NK-92 treated with Interleukin-12 subunit alpha and Interleukin-12 subunit beta, amount 100 ng/mL, for 24 hours (cell line): ENCODE measurements around the gene SNAI3.
"Not testable (repeated sequence)": the region's sequence is repeated elsewhere in the genome, so short reads cannot be mapped to it uniquely, and the experiment has no call there.

Source experiments
- DNase-seq: peaks from one replicate; lab custom pipeline; 2025; lab: John Stamatoyannopoulos, UW

The SNAI3 gene

DNA sequence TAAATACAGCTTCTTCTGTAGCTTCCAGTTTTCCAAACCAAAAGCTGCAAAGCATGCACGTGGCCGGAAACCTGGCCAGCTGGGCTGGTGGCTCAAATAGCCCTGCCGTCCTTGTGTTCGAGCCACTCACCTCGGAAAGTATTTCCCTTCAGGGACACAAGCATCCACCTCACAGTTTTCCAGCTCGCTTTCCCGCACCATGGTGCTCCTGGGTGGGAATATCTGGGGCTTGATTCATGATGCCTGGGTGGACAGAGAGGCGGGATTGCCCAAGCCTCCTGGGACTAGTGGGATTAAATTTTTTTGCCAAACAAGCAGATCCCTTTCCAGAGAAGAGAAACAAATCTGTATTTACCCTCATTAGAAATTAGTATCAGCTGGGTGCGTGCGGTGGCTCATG, 16.3 kb downstream of the SNAI3 start:
- DNase-seq, result no peak

DNA sequence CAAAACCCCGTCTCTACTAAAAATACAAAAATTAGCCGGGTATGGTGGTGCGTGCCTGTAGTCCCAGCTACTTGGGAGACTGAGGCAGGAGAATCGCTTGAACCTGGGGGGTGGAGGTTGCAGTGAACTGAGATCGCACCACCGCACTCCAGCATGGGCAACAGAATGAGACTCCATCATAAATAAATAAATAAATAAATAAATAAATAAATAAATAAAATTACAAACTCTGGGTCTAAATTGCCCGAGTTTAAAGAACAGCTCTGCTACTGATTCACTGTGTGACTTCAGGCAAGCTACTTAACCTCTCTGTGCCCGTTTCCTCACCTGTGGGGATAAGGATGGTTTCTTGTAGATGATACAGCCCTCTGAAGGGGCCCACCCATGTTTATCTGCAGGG, 16.8 kb downstream of the SNAI3 start:
- DNase-seq, result not testable (repeated sequence)

DNA sequence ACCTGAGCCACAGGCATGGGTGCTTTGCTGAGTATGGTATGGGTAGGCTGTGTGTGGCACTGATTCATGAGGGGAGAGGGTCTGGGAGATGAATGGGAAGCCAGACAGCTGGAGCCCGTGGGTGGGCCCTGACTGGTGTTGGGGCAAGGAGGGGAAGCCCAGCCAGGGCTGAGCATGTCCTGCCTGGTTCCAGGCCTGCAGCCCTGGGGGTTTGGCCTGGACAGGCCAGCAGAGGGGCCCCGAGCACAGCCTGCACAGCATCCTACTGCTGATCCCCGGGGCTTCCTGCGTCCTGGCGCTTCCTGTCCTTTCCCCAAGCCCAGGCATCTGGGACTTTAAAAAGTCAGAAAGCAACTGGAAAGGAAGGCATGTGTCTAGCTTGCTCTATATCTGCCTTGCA, 18.8 kb downstream of the SNAI3 start:
- DNase-seq, result no peak

DNA sequence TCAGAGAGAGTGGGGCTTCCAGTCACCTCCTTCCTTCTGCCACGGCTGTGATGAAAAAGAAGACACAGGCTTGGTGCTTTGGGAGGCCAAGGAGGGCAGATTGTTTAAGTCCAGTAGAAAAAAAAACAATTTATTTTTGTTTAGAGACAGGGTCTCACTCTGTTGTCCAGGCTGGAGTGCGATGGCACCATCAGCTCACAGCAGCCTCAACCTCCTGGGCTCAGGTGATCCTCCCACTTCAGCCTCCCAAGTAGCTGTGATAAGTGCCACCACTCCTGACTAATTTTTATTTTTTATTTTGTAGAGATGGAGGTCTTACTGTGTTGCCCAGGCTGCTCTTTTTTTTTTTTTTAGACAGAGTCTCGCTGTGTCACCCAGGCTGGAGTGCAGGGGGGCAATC, 20.7 kb downstream of the SNAI3 start:
- no peak for DNase-seq

DNA sequence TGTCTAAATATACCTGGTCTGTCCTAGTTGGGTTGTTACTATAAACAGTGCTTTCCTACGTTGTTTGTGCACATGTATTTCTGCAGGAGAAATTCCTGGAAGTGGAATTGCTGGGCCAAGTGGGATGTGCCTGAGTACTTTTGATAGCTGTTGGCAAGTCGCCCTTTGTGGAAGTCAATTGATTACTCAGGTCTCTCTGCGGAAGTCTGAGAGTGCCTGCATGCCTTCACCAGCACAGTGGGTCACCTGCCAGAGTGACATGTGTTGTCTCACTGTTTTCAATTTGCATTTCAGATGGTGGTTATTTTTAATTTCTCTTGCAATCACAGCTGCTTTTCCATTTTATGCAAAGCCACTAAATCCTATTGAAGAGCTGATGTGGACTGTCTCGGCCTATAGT, 21.2 kb downstream of the SNAI3 start:
- DNase-seq, result no peak

DNA sequence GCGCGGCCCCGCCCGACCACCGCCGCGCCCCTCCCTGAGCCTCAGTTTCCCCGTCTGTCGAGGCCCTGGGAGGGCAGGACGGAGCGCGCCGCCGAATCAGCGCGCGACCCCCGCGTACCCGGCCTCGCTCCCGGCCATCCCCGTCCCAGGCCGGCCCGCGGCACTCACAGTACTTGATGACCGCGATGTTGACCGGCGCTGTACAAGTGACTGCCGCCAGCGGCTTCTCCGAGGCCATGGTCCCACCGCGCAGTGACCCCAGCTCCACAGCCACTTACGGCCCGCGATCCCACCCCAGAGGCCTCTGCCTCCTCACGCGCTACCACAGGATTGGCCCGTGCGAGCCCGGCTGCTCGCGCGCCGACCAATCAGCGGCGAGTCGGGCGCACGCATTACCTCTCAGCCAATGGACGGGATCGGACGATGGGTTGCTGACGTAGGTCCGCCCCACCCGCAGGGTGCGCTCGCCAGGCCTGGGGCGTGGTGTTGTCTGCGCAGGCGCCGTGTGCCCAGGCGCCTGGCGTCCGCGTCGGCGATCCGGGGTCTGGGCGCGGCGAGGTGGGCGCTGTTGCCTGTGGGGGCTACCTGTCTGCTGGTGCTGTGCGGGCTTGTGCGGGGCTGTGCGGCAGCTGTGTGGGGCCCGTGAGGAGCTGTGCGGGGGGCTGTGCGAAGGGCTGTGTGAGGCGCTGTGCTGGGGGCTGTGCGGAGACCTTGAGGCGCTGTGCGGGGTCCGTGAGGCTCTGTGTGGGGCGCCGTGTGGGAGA, 23.3 kb downstream of the SNAI3 start, which contains the start of gene MVD:
MVD (minus strand) TSS at position 249 of the 764 bp plus-strand sequence; CDS start at position 238, 11 bp downstream.
- peak; percentile 91 for DNase-seq

DNA sequence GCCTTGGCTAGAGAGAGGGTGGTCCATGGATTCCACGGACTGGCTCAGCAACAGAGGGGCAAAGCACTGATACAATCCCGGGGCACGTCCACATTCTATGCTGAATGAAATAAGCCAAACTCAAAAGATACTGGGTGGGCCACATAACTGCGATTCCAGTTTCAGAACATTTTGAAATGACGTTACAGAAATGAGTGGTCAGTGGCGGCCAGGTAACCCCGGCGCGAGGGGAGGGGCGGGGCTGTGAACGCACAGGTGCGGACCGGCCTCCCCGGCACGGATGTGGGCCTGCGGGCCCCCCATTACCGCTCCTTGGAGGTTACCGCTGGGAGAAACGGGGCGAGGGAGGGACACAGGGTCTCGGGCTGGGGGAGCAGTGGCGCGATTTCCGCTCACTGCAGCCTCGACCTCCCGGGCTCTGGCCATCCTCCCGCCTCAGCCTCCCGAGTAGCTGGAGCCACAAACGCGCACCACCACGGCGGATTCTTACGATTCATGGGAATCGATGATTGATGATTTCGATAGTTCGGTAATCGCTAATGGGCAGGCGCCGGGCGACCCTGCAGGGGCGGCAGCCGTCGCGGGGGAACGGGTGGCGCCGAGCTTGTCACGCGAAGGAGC, 24.0 kb downstream of the SNAI3 start:
- no peak for DNase-seq

DNA sequence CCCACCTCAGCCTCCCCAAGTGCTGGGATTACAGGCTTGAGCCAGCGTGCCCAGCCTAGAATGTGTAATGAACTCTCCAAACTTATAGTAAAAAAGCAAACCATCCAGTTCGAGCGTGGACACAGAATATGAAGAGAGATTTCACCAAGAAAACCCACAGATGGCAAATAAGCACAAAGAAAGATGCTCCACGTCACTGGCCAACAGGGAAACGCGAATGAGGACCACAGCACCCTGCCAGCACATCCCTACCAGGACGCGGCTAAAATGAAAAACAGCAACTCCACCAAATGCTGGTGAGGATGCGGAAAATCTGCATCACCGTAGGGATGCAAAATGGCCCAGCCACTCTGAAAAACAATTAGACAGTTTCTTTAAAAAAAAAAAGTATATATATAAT, 24.8 kb downstream of the SNAI3 start:
- no peak for DNase-seq

DNA sequence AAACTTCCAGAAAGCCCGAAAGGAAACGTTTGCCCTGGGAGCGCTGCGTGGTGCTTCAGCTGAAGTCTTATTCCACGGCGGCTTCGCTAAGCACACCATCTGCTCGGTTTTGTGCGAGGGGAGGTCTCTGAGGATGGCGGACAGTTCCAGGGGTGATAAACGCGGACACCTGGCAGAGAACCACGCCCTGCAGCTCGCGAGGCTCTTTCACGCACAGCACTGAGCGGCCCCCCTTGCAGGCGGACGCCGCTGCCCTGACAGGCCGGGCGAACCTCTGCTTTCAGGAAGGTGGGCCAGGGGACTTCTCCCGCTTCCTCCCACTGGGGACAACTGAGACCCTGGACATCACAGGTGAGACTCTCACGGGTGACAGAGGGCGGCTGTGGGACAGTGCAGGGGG, 27.1 kb downstream of the SNAI3 start:
- DNase-seq, result no peak

DNA sequence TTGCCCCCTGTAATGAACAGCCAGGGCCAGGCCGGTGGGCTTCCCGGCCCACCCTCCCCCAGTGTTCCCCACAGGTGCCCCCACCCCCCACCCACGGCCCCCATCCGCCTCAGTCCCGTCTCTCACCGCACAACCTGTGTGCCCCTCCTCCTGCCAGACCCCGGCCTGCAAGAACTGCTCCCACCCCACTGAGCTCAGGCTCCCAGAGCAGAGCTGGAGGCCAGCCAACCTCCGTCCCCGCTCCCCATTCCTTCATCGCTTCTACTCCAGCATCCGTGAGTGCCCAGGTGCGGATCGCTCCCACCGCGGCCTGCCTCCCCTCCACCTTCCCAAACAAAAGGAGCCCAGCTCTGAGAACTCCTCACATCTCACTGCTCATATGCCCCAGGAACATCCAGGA, 27.6 kb downstream of the SNAI3 start:
- no peak for DNase-seq

DNA sequence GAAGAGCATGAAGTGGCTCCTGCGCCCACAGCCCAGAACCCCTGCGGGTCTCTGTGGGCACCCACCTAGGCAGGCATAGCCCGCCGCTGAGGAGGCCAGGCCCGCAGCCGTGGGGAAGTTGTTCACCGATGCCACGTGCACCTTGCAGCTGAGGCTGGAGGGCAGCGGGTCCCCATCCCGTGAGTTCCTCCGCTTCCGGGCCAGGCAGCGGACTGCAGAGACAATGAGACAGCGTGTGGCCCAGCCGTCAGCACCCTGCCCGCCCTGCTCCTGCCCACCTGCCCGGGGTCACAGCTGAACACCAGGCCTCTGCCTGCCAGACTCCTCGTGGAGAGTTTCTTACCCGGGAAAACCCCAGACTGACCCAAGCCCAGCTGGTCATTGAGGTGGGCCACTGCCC, 28.9 kb downstream of the SNAI3 start:
- no peak for DNase-seq

DNA sequence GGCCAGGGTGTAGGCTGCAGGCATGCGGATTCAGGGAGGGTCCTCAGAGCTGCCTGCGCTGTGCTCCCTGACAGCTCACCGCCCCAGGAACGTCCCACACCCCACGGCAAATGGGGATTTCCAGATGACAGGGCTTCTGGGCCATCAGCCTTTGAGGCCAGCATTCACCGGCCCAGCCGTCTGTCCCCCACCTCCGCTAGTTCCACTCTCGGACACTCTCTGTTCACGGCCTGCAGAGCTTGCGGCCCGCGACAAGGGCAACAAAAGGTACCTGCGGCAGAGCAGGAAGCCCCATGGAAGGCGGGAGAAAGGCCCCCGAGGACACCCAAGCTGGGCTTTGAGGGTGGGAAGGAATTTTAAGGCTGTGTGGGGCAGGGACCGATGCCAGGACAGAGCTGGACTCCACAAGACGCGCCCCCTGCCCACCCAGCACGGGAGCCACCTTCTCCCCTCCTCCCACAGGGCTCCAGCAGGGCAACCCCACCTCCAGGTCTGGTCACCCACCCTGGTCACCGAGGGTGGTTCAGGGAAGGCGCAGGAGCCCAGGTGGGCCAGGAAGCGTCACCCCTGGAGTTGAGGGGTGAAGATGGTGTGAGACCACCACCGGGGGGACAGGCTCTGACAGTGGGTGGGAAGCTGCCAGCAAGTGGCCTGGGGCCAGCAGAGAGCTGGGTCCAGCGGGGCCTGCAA, 29.9 kb downstream of the SNAI3 start:
- DNase-seq, result no peak

DNA sequence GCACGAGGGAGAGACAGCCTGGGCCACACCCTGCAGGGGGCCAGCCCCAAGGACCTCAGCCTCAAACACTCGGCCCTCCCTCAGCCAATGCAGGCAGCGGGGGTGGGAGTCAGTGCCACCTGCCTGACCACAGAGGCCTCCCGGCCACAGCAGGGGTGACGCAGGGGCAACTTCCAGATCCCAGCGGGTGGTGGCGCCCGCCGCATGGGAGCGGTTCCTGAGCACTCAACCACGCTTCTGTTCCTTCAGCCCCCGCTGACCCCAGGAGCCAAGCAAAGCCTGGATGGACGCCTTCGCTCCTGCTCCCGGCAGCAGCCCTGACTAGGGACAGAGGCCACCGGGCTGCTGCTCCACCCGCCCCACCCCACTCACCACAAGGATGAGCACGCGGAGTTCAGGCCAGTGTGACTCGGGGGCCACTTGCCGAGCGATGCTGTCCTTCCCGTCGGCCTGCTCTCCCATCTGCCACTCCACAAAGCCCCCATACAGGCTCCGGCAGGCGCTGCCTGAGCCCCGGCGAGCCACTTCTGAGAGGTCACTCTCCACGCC, 30.5 kb downstream of the SNAI3 start:
- no peak for DNase-seq

DNA sequence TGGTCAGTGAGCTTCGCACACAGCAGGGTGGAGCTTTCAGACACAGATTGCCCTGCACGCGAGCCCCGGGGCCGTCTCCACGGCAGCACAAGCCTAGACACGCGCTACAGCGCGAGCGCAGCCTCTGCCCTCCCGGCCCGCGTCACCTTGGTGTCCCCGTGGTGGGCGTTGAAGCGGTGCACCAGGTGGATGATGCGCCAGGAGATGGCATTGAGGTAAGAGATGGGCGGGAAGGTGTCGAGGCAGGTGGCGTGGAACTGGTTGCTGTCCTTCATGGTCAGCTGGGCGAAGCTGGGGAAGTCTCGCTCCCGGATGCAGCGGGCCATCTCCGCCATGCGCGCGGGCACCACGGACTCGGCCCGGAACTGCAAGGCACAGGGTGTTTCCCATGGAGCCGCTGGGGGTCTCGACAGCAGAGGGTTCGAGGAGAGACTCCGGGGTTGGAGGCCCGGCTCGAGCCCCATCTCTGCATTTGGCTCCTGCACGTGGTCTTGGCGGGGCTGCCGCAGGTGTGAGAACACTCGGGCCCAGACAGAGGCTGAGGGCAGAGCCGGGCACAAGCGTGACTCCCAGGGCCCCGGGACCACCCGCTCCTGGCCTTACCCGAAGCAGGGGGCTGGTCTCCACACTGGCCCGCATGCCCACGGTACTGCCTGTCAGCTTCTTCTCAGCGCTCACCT, 31.1 kb downstream of the SNAI3 start:
- no peak for DNase-seq

DNA sequence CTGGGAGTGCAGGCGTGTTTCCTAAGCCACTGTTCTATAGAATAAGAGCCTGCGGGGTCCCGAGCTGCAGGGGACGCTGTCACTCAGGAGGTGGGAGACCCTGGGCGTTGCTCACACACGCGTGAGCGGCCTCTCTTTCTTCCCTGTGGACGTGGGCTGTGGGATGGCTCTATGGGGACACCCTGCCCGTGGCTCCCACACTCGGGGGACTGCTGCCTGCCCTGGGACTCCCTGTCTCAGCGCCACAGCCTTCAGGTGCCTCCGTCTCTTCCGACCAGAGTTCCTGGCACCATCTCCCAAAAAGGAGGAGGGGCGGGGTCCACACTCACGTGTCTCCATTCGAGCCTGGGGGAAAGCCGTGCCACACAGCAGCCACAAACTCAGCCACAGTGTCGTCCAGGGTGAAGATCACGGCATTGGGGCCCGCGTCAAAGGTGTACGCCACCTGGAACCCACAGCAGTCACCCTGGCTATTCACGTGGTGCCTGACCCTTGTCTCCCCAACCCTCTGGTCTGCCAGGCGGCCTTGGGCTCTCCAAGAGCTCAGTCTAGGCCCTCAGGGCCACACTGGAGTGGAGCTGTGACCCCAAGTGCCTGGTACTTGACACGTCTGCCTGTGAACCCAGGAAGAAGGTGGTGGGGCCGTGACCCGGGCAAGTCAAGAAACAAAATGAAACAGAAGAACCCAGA, 31.8 kb downstream of the SNAI3 start:
- DNase-seq, result no peak

DNA sequence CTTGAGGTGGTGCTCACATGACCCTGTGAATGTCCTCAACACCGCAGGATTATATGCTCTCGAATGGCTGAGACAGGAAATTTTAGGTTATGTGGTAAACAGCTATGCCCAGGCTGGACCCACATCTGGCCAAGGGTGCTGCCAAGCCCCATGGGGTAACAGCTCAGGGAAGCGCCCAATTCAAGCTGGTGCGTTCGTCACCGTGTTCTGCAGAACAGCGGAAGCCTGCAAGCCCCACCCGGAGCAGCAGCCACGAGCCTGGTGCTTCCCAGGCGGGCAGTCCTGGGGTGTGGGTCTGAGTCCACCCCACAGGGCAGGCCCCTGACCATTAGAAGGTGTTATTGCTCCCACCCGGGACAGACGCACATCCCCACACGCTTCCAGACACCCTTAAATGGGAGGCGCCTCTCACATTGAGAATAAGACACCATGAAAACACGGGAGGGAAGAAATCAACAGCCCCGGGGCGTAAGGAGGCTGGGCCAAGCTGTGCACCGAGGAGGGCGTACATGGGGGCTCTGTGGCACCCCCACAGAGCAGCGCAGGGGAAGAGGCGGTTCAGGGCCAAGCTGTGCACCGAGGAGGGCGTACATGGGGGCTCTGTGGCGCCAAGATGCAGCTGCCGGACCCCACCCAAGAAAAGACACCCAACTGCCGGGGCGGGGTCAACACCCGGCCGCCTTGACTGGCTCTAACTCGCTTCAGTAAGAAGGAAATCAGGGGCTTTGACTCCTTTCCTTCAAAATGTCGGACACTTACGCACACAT, 32.5 kb downstream of the SNAI3 start:
- no peak for DNase-seq

DNA sequence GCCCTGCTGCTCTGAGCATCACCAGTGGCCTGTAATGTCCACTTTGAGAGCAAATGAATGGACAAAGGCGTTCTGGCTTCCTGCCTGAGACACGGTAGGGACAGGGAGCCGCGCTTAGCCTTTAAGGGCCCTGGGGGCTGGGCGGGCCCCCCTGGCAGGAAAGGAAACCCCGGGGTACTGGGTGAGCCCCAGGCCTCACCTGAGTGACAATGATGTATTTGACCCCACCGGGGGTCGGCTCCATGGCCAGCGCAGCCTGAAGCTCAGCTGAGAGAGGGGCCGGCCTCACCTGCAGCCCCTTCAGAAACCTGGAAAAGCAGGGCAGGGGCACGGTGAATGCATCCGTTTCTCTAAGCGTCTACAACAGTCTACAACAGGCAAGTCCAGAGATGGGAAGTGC, 33.2 kb downstream of the SNAI3 start:
- no peak for DNase-seq

DNA sequence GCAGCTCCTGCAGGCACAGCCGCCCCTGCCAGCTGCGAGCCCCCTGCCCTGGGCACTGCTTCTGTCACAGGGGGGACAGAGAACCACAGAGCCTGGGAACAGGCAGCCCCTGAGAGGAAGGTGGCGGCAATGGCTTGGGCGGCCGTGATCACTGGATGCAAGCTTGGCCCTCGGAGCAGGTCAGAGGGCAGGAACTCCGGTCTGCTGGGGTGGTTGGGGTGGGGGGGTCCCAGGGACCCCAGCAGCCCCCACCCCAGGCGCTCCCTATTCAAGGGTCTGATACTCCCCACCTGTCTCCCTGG, 33.6 kb downstream of the SNAI3 start:
- DNase-seq, result no peak

DNA sequence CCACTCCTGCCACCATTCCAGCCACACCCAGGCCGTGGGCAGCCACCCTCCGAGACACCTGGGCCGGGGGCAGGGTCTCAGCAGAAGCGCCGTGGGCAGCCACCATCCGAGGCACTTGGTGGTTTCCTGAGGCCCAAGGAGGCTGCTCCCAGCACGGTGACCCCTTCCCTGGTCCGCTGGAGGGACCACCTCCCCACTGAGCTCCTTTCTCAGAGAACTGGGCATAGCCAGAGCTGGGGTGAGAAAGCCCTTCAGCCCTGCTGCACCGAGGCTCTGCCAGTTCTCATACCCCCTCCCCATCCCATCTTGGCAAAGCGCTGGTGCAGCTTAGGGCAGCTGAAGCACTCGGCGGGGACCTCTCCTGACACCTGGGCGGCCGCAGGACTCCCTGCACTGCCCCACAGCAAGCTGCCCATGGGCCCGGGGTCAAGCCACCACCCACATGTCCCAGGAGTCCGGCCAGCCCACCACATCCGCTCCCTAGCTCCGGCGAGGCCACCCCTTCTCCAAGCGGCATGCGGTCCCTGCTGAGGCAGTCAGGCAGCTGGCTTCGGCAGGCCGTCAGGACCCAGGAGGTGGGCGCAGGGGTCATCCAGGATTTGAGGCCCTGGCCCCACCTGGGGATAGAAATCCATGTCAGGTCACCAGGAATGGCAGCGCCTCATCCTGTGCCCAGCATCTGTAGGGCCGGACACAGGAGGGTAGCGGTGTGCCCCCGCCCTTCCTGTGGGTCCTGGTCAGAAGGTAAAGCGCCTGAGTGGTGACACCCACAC, 34.1 kb downstream of the SNAI3 start:
- DNase-seq, result no peak

DNA sequence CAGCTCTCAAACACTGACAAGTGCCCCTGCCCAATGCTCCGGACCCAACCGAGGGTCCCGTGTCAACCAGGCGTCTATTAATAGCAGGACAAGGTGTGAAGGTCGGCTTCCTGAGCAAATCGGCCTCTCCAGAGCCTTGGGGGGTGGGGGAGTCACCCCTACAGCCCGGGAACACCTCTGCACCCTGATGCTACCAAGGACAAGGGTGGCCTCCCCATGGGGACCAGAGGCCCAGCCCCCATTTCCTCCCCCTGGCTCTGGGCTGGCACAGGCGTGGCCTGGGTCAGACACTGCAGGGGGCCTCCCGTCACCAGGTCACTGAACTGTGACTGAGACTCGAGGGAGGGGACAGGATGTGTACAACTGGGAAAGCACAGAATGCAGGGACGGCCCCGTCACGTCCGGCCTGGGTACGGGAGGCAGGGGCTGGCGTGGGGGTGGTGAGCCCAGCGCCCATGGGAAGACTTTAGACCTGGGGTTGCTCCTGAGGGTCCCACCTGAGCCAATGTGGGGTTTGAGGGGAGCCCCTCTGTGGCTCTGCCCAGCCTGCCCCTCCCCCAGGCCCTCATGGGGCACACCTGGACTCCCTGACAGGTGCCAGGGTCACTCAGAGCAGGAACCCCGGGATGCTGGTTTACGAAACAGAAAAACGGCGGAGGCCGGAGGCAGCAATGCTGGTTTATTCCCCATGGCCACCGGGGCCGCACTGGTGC, 34.9 kb downstream of the SNAI3 start:
- peak; percentile 60 for DNase-seq
